Measurements from ENCODE around the gene IDI2.

GRCh38 chr10:983971-984655 is 41.5 kb downstream of the IDI2 start:
- TF ChIP-seq POLR2A (IDR thresholded peaks at IDR 0.05): no peak
- TF ChIP-seq, protein P1, sequence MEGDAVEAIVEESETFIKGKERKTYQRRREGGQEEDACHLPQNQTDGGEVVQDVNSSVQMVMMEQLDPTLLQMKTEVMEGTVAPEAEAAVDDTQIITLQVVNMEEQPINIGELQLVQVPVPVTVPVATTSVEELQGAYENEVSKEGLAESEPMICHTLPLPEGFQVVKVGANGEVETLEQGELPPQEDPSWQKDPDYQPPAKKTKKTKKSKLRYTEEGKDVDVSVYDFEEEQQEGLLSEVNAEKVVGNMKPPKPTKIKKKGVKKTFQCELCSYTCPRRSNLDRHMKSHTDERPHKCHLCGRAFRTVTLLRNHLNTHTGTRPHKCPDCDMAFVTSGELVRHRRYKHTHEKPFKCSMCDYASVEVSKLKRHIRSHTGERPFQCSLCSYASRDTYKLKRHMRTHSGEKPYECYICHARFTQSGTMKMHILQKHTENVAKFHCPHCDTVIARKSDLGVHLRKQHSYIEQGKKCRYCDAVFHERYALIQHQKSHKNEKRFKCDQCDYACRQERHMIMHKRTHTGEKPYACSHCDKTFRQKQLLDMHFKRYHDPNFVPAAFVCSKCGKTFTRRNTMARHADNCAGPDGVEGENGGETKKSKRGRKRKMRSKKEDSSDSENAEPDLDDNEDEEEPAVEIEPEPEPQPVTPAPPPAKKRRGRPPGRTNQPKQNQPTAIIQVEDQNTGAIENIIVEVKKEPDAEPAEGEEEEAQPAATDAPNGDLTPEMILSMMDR (IDR thresholded peaks at IDR 0.05): no peak
